Fibroblast of lung (primary cell): Measurements from ENCODE around the gene PGM5.

Source experiments
- EZH2 ChIP-seq: IDR thresholded peaks from 2 replicates; pipeline ENCODE4 v1.5.1; 2012; ENCODE audit warnings: low read length, control low read depth, mild to moderate bottlenecking; ENCODE audit errors: missing control alignments
- TF ChIP-seq, protein P1 (sequence below), 2 donors: IDR thresholded peaks in 1 of 2; conservative IDR thresholded peaks in 1 of 2; 1 replicate in 1 of 2; 2 replicates in 1 of 2; pipeline ENCODE4 v1.5.1; 2011 to 2012; ENCODE audit warnings: low read length in 2 of 2, control low read depth in 1 of 2, inconsistent platforms in 1 of 2, low read depth in 1 of 2, mild to moderate bottlenecking in 1 of 2

DNA sequence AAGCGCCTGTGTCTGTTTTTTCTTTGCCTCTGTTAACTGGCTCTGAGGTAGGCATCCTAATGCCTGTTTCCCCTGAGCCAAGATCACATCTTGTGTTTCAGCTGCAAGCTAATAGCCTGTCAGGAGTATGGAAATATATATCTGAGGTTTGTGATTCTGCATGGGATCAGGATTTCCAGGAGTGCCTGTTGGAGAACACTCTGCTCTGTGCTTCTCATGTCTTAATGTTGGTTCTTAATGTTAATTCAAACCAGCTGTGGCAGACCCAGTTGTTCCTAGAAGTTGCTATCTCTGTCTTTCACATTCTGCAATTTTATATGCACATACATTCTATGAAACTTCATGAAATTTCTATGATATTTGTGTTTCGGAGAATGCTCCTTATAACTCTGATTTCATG, 72.1 kb downstream of the PGM5 start:
- TF ChIP-seq, protein P1, sequence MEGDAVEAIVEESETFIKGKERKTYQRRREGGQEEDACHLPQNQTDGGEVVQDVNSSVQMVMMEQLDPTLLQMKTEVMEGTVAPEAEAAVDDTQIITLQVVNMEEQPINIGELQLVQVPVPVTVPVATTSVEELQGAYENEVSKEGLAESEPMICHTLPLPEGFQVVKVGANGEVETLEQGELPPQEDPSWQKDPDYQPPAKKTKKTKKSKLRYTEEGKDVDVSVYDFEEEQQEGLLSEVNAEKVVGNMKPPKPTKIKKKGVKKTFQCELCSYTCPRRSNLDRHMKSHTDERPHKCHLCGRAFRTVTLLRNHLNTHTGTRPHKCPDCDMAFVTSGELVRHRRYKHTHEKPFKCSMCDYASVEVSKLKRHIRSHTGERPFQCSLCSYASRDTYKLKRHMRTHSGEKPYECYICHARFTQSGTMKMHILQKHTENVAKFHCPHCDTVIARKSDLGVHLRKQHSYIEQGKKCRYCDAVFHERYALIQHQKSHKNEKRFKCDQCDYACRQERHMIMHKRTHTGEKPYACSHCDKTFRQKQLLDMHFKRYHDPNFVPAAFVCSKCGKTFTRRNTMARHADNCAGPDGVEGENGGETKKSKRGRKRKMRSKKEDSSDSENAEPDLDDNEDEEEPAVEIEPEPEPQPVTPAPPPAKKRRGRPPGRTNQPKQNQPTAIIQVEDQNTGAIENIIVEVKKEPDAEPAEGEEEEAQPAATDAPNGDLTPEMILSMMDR (conservative IDR thresholded peaks at IDR 0.05 in 1 of 2, IDR thresholded peaks at IDR 0.05 in 1 of 2; ENCODE audit: low read depth in 1 of 2, low read length in 2 of 2): no peak
- TF ChIP-seq EZH2: no peak
